NCI-H226 (cell line): ENCODE measurements around the gene ZNF384.

Experiments
- DNase-seq: peaks from one replicate; pipeline ENCODE4 v3.0.0-alpha.2; 2015

Gene ZNF384

DNA sequence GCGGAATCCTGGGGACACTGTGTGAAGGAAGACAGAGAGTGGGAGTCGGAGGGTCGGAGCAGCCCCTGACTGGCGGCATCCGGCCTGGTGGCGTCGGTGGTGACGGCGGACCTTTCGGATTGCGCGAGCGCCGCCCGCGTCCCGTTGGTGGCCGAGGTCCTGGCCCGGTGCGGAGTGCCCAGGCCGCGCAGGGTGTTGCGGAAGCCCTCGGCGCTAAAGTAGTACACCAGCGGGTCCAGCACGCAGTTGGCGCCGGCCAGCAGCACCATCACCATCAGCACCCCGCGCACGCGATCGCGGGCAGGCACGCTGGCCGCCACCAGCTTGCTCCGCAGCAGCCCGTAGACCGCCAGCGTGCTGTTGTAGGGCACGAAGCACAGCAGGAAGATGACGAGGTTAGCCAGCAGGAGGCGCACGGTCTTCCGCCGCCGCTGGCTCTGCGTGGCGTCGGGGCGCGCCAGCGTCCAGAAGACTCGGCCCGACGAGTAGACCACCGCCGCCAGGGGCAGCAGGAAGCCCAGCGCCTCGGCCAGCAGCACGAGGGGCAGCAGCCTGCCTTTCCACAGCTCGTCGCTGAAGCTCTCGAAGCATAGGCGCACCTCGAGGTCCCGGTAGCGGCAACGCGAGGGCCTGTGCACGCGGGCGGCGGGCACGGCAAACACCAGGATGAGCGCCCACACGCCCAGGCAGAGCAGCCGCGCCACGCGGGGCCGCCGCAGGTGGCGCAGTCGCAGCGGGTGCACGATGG is 68.9 kb downstream of the ZNF384 start:
- DNase-seq, result no peak

DNA sequence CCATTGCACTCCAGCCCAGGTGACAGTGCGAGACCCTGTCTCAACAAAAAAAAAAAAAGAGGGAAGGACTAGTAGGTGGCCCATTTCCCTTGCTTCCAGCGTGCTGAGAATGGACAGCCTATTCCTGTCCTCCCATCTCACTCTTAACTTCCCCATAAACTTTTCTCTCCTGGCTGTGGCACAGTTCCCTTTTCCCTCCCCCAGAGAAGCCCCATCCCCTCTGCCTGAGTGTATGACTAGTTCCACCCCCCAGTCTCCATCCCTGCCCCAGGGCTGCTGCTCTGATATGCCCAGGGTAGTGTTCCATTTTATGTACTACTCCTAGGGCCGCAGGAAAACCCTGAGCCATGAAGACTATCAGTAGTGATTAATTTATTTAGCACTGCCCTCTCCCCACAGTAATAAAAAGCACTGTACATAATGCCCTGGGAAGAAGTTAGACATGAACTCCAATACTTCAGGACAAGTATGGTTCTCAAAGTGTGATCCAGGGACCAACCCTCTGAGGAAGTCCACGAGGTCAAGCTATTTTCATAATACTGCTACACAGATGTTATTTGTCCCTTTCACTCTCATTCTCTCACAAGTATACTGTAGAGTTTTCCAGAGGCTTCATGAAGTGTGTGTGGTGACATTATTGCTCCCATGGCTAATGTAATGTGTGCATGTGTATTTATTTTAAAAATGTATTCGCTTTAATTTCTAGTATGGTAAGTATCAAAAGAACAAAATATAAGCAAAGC is 70.5 kb downstream of the ZNF384 start:
- no peak for DNase-seq
